ENCODE data around the gene SH2D2A. TPM values are rescaled to one million over a fixed set of nuclear protein-coding genes. Genes with fewer than 3 reads are reported as not detected.

SH2D2A gene
- total RNA-seq, 1 experiment from 2014 or later, result 4.9 TPM

- CTCF ChIA-PET, result interaction anchor here (0.6 to 3.9 kb wide), 6 partner anchors 8 to 122 kb away, joined by 3 to 20 read pairs (median 4); partner anchors contain the start of genes INSRR and NTRK1
- ATAC-seq (no peak), DNase-seq (ENCODE audit: low spot score) (no peak)
- POLR2A ChIA-PET, result interaction anchor here (0.8 kb wide), 1 partner anchor 54 kb away, joined by 3 read pairs; no protein-coding TSS in a partner anchor
- Mint-ChIP-seq H3K27ac (no peak overlapping the region), H3K27me3 (ENCODE audit: low read depth) (no peaks in the 10 kb centered on the region), H3K36me3 (peaks cover 5% of the 10 kb centered on the region; the same call in 1 of the 2 replicates), H3K4me1 (no peaks in the 10 kb centered on the region), H3K9me3 (no peaks in the 10 kb centered on the region), H3K4me3 (no peak overlapping the region)
- TF ChIP-seq, protein P1, sequence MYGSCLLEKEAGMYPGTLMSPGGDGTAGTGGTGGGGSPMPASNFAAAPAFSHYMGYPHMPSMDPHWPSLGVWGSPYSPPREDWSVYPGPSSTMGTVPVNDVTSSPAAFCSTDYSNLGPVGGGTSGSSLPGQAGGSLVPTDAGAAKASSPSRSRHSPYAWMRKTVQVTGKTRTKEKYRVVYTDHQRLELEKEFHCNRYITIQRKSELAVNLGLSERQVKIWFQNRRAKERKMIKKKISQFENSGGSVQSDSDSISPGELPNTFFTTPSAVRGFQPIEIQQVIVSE (CRISPR knock-in tag; IDR thresholded peaks at IDR 0.05; ENCODE audit: borderline replicate concordance), result no peak
- TF ChIP-seq TCF7 (CRISPR knock-in tag; IDR thresholded peaks at IDR 0.05; ENCODE audit: low read depth) (no peak), RORB (CRISPR knock-in tag; IDR thresholded peaks at IDR 0.05) (no peak), OVOL2 (CRISPR knock-in tag; IDR thresholded peaks at IDR 0.05; ENCODE audit: borderline replicate concordance) (no peak), E2F5 (CRISPR knock-in tag; IDR thresholded peaks at IDR 0.05) (no peak), NFYB (CRISPR knock-in tag; conservative IDR thresholded peaks at IDR 0.05; ENCODE audit: low read depth) (no peak), ATF3 (CRISPR knock-in tag; conservative IDR thresholded peaks at IDR 0.05) (no peak), ZMAT4 (CRISPR knock-in tag; IDR thresholded peaks at IDR 0.05) (no peak), MYBL2 (CRISPR knock-in tag; IDR thresholded peaks at IDR 0.05) (no peak), FOXP1 (CRISPR knock-in tag; IDR thresholded peaks at IDR 0.05; ENCODE audit: borderline replicate concordance) (no peak), NFATC4 (CRISPR knock-in tag; IDR thresholded peaks at IDR 0.05) (no peak)
- TF ChIP-seq, protein P2, sequence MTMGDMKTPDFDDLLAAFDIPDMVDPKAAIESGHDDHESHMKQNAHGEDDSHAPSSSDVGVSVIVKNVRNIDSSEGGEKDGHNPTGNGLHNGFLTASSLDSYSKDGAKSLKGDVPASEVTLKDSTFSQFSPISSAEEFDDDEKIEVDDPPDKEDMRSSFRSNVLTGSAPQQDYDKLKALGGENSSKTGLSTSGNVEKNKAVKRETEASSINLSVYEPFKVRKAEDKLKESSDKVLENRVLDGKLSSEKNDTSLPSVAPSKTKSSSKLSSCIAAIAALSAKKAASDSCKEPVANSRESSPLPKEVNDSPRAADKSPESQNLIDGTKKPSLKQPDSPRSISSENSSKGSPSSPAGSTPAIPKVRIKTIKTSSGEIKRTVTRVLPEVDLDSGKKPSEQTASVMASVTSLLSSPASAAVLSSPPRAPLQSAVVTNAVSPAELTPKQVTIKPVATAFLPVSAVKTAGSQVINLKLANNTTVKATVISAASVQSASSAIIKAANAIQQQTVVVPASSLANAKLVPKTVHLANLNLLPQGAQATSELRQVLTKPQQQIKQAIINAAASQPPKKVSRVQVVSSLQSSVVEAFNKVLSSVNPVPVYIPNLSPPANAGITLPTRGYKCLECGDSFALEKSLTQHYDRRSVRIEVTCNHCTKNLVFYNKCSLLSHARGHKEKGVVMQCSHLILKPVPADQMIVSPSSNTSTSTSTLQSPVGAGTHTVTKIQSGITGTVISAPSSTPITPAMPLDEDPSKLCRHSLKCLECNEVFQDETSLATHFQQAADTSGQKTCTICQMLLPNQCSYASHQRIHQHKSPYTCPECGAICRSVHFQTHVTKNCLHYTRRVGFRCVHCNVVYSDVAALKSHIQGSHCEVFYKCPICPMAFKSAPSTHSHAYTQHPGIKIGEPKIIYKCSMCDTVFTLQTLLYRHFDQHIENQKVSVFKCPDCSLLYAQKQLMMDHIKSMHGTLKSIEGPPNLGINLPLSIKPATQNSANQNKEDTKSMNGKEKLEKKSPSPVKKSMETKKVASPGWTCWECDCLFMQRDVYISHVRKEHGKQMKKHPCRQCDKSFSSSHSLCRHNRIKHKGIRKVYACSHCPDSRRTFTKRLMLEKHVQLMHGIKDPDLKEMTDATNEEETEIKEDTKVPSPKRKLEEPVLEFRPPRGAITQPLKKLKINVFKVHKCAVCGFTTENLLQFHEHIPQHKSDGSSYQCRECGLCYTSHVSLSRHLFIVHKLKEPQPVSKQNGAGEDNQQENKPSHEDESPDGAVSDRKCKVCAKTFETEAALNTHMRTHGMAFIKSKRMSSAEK (CRISPR knock-in tag; IDR thresholded peaks at IDR 0.05; ENCODE audit: borderline replicate concordance), result no peak
- TF ChIP-seq, protein P3, sequence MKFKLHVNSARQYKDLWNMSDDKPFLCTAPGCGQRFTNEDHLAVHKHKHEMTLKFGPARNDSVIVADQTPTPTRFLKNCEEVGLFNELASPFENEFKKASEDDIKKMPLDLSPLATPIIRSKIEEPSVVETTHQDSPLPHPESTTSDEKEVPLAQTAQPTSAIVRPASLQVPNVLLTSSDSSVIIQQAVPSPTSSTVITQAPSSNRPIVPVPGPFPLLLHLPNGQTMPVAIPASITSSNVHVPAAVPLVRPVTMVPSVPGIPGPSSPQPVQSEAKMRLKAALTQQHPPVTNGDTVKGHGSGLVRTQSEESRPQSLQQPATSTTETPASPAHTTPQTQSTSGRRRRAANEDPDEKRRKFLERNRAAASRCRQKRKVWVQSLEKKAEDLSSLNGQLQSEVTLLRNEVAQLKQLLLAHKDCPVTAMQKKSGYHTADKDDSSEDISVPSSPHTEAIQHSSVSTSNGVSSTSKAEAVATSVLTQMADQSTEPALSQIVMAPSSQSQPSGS (CRISPR knock-in tag; IDR thresholded peaks at IDR 0.05; ENCODE audit: borderline replicate concordance, low read depth), result no peak
- TF ChIP-seq, protein P4, sequence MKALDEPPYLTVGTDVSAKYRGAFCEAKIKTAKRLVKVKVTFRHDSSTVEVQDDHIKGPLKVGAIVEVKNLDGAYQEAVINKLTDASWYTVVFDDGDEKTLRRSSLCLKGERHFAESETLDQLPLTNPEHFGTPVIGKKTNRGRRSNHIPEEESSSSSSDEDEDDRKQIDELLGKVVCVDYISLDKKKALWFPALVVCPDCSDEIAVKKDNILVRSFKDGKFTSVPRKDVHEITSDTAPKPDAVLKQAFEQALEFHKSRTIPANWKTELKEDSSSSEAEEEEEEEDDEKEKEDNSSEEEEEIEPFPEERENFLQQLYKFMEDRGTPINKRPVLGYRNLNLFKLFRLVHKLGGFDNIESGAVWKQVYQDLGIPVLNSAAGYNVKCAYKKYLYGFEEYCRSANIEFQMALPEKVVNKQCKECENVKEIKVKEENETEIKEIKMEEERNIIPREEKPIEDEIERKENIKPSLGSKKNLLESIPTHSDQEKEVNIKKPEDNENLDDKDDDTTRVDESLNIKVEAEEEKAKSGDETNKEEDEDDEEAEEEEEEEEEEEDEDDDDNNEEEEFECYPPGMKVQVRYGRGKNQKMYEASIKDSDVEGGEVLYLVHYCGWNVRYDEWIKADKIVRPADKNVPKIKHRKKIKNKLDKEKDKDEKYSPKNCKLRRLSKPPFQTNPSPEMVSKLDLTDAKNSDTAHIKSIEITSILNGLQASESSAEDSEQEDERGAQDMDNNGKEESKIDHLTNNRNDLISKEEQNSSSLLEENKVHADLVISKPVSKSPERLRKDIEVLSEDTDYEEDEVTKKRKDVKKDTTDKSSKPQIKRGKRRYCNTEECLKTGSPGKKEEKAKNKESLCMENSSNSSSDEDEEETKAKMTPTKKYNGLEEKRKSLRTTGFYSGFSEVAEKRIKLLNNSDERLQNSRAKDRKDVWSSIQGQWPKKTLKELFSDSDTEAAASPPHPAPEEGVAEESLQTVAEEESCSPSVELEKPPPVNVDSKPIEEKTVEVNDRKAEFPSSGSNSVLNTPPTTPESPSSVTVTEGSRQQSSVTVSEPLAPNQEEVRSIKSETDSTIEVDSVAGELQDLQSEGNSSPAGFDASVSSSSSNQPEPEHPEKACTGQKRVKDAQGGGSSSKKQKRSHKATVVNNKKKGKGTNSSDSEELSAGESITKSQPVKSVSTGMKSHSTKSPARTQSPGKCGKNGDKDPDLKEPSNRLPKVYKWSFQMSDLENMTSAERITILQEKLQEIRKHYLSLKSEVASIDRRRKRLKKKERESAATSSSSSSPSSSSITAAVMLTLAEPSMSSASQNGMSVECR (CRISPR knock-in tag; IDR thresholded peaks at IDR 0.05; ENCODE audit: borderline replicate concordance), result no peak
- TF ChIP-seq, protein P5, sequence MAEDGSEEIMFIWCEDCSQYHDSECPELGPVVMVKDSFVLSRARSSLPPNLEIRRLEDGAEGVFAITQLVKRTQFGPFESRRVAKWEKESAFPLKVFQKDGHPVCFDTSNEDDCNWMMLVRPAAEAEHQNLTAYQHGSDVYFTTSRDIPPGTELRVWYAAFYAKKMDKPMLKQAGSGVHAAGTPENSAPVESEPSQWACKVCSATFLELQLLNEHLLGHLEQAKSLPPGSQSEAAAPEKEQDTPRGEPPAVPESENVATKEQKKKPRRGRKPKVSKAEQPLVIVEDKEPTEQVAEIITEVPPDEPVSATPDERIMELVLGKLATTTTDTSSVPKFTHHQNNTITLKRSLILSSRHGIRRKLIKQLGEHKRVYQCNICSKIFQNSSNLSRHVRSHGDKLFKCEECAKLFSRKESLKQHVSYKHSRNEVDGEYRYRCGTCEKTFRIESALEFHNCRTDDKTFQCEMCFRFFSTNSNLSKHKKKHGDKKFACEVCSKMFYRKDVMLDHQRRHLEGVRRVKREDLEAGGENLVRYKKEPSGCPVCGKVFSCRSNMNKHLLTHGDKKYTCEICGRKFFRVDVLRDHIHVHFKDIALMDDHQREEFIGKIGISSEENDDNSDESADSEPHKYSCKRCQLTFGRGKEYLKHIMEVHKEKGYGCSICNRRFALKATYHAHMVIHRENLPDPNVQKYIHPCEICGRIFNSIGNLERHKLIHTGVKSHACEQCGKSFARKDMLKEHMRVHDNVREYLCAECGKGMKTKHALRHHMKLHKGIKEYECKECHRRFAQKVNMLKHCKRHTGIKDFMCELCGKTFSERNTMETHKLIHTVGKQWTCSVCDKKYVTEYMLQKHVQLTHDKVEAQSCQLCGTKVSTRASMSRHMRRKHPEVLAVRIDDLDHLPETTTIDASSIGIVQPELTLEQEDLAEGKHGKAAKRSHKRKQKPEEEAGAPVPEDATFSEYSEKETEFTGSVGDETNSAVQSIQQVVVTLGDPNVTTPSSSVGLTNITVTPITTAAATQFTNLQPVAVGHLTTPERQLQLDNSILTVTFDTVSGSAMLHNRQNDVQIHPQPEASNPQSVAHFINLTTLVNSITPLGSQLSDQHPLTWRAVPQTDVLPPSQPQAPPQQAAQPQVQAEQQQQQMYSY (CRISPR knock-in tag; IDR thresholded peaks at IDR 0.05), result no peak
- TF ChIP-seq, protein P6, sequence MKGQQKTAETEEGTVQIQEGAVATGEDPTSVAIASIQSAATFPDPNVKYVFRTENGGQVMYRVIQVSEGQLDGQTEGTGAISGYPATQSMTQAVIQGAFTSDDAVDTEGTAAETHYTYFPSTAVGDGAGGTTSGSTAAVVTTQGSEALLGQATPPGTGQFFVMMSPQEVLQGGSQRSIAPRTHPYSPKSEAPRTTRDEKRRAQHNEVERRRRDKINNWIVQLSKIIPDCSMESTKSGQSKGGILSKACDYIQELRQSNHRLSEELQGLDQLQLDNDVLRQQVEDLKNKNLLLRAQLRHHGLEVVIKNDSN (CRISPR knock-in tag; IDR thresholded peaks at IDR 0.05), result no peak
Observed at GRCh38 chr1:156805766-156806511, 10.7 kb downstream of the SH2D2A start.

Measured in WTC11 (cell line).